GM23338 (cell line): ENCODE data around the gene UBASH3B.

Experiments
- CREB1 ChIP-seq: fragments of 250-450 bp; sonication (Bioruptor Pico); IDR thresholded peaks from 2 replicates; pipeline ENCODE4 v1.5.0; 2020; ENCODE audit warnings: low read depth, mild to moderate bottlenecking, moderate library complexity
- CTCF ChIP-seq, 2 experiments: fragments of 200-600 bp in 1 of 2; sonication (generic) in 1 of 2; conservative IDR thresholded peaks; 2 replicates each; pipeline versions ENCODE4 v1.5.1 to v1.6.1; 2016 to 2017; ENCODE audit warnings: antibody characterized with exemption in 2 of 2, low read depth in 2 of 2, mild to moderate bottlenecking in 2 of 2, moderate library complexity in 1 of 2
- EZH2 ChIP-seq: fragments of 200-600 bp; sonication (generic); IDR thresholded peaks from one replicate; pipeline ENCODE4 v1.8.0; 2017; ENCODE audit warnings: antibody characterized with exemption, mild to moderate bottlenecking, low read depth; ENCODE audit not compliant: unreplicated experiment

GRCh38 chr11:122743949-122744348 is 88.4 kb downstream of the UBASH3B start:
- TF ChIP-seq CTCF (conservative IDR thresholded peaks at IDR 0.05; ENCODE audit: low read depth in 2 of 2) = no peak
- no peak for TF ChIP-seq CREB1 (CRISPR knock-in tag)
- TF ChIP-seq EZH2 = no peak
